H1 (cell line): ENCODE results near the gene UROS.

Experiments used
- CHD2 ChIP-seq: IDR thresholded peaks from 2 replicates; pipeline ENCODE4 v1.6.1; 2012; ENCODE audit warnings: low read length, improper control_type of control experiment
- CHD7 ChIP-seq: fragments of 300-600 bp; sonication (generic); IDR thresholded peaks from 2 replicates; pipeline ENCODE4 v1.7.1; 2012; ENCODE audit warnings: low read length, moderate library complexity, mild to moderate bottlenecking, inconsistent platforms; ENCODE audit not compliant: insufficient replicate concordance
- EGR1 ChIP-seq: IDR thresholded peaks from 2 replicates; pipeline ENCODE4 v1.6.1; 2011; ENCODE audit warnings: low read depth, low read length, borderline replicate concordance
- EP300 ChIP-seq, 2 experiments: IDR thresholded peaks; 1 replicate in 1 of 2; 2 replicates in 1 of 2; pipeline ENCODE4 v1.6.1; 2011 to 2012; ENCODE audit warnings: low read depth in 2 of 2, low read length in 2 of 2, mild to moderate bottlenecking in 2 of 2, borderline replicate concordance in 1 of 2, inconsistent platforms in 1 of 2, moderate library complexity in 1 of 2
- EZH2 ChIP-seq: fragments of 200-600 bp; sonication (generic); IDR thresholded peaks from 2 replicates; pipeline ENCODE4 v1.7.1; 2012; ENCODE audit warnings: low read depth, mild to moderate bottlenecking, moderate library complexity, low read length, inconsistent platforms; ENCODE audit not compliant: severe bottlenecking
- RAD21 ChIP-seq, 2 experiments: IDR thresholded peaks in 1 of 2; conservative IDR thresholded peaks in 1 of 2; 2 replicates each; pipeline ENCODE4 v1.6.1; 2011; ENCODE audit warnings: low read depth in 2 of 2, low read length in 2 of 2, improper control_type of control experiment in 1 of 2, inconsistent platforms in 1 of 2, mild to moderate bottlenecking in 1 of 2, moderate library complexity in 1 of 2
- SP2 ChIP-seq: IDR thresholded peaks from 2 replicates; pipeline ENCODE4 v1.6.1; 2012; ENCODE audit warnings: mild to moderate bottlenecking, low read length, inconsistent platforms
- TF ChIP-seq, protein P1 (sequence below), 3 experiments: IDR thresholded peaks; 1 replicate in 2 of 3; 2 replicates in 1 of 3; pipeline versions ENCODE4 v1.5.1 to v1.6.1; 2011; ENCODE audit warnings: low read length in 3 of 3, mild to moderate bottlenecking in 3 of 3, inconsistent platforms in 2 of 3, low read depth in 1 of 3, moderate library complexity in 1 of 3; ENCODE audit not compliant: insufficient read depth in 1 of 3; ENCODE audit errors: control extremely low read depth in 1 of 3

DNA sequence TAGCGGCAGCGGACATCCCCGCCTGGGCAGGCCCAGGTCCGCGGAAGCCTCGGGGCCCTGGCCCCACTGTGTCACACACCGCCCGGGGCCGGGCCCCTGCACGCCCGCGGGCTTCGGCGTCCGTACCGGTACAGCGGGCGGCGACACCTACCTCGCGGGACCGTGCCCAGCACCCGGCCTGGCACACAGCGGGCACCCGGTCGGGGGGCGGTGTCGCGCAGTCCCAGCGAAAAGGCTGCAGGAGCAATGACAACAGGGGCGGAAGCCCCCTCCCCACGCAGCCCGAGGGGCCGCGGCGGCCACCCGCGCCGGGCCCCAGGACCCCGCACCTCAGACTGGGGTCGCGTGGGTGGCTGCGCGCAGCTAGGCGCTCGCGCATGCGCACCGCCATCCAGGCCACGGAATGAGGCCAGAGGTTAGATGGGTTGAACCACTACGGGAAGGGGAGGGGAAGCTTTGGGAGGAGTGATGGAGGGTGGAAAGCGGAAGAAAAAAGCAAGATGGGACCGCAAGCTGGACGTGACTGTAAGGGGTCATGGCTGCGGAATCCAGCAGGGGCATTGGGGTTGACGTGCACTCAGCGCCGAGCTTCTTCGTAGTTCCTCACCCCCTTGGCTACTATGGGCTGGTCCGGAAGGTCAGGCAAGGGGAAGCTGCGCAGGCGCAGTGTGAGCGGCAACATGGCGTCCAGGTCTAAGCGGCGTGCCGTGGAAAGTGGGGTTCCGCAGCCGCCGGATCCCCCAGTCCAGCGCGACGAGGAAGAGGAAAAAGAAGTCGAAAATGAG is at the start of gene UROS, which contains the start of gene BCCIP:
- TF ChIP-seq CHD7 (no peak), RAD21 (IDR thresholded peaks at IDR 0.05 in 1 of 2, conservative IDR thresholded peaks at IDR 0.05 in 1 of 2; ENCODE audit: low read depth in 2 of 2, low read length in 2 of 2) (no peak), EP300 (IDR thresholded peaks at IDR 0.05; ENCODE audit: borderline replicate concordance in 1 of 2, low read depth in 2 of 2, low read length in 2 of 2) (peak in 1 of 2 experiments; percentile 100; a peak in 2 of 3 replicates), SP2 (no peak), EZH2 (no peak), EGR1 (peak; percentile 91), CHD2 (no peak)
- TF ChIP-seq, protein P1, sequence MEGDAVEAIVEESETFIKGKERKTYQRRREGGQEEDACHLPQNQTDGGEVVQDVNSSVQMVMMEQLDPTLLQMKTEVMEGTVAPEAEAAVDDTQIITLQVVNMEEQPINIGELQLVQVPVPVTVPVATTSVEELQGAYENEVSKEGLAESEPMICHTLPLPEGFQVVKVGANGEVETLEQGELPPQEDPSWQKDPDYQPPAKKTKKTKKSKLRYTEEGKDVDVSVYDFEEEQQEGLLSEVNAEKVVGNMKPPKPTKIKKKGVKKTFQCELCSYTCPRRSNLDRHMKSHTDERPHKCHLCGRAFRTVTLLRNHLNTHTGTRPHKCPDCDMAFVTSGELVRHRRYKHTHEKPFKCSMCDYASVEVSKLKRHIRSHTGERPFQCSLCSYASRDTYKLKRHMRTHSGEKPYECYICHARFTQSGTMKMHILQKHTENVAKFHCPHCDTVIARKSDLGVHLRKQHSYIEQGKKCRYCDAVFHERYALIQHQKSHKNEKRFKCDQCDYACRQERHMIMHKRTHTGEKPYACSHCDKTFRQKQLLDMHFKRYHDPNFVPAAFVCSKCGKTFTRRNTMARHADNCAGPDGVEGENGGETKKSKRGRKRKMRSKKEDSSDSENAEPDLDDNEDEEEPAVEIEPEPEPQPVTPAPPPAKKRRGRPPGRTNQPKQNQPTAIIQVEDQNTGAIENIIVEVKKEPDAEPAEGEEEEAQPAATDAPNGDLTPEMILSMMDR (IDR thresholded peaks at IDR 0.05; ENCODE audit: control extremely low read depth in 1 of 3, insufficient read depth in 1 of 3, low read depth in 1 of 3, low read length in 3 of 3): no peak
